HFF-Myc (cell line): ENCODE data around the gene PREX1.

ENCODE experiments used
- DNase-seq: peaks from one replicate; pipeline ENCODE4 v3.0.0-alpha.2; 2011; ENCODE audit warnings: low read depth; ENCODE audit errors: extremely low read depth
- H3K4me3 ChIP-seq: replicated peaks from 2 replicates; pipeline ENCODE4 v1.5.1; 2011; ENCODE audit warnings: low read depth, mild to moderate bottlenecking, control low read depth, low read length
- CTCF ChIP-seq: IDR thresholded peaks from 2 replicates; pipeline ENCODE4 v1.5.1; 2012; ENCODE audit warnings: mild to moderate bottlenecking, low read depth, low read length, control low read depth; ENCODE audit errors: missing control alignments

The PREX1 gene

DNA sequence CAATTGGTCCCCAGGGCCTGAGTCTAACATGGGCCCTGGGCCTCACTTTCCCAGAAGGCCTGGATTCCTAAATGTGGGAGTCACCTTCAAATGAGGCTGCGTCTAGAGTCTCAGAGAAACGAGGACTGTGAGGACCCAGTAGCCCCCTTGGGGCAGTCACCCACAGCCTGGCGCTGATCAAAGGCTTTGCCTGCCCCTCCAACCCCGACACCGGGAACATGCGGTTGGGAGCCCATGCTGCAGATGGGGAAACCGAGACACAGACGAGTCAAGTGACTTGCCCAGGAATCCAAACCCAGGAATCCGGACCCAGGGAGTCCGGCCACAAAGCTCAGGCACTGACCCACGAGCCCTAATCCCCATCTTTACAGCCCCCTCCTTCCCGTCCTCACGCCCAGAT, 209.7 kb downstream of the PREX1 start:
- DNase-seq: no peak
- no peak for TF ChIP-seq CTCF
- no peak overlapping the region for H3K4me3 ChIP-seq

DNA sequence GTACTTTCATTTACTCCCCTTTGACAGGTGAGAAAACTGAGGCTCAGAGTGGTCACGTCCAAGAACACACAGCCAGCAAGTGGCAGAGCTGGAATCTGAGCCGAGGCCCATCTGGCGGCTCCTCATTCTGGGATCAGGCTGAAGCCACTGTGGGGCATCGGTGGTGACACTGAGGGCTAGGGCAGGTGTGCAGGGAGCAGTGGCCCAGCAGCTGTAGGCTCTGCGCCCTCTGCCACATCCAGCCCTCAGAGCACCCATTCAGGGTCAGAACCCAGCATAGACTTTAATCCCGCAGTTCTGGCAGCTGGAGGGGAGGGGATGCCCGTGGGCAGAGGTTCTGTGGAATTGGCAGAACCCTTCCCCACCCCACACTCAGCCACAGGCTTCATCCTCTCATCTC, 210.3 kb downstream of the PREX1 start:
- no peak for TF ChIP-seq CTCF
- no peak overlapping the region for H3K4me3 ChIP-seq
- DNase-seq: no peak

DNA sequence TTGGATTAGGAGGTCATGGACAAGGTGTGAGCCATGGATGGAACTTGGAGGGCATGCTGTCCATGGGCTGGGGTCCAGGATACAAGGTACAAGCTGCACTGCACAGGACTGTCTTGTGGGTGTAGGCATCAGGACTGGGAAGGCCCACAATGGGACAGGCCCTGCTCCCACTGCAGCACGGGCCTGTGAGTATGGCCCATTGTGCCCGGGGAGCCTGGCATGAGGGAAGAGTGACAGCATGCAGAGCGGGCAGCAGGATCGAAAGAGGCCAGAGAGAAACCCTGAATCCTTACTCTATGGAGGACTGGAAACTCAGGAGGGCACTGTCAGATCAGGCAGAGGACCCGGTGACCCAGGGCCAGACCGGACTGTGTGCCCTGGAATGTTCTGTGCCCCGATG, 211.3 kb downstream of the PREX1 start:
- DNase-seq: no peak
- TF ChIP-seq CTCF: no peak
- H3K4me3 ChIP-seq: no peak overlapping the region

DNA sequence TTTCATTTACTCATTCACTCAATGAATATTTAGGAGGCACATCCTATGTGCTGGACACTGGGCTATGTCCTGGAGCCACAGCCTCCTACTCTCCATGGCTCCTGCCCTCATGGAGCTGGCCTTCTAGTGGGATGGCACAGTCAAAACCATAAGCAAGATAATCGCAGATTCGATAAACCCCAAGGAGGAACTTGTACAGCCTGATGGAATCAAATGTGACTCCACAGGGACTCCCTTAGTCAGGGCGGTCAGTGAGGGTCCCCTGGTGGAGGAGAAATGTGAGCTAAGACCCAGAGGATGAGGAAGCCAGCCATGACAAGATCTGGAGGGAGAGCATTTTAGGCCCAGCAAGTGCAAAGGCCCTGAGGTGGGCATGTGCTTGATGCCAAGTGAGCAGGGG, 211.9 kb downstream of the PREX1 start:
- no peak for TF ChIP-seq CTCF
- no peak for DNase-seq
- H3K4me3 ChIP-seq: no peak overlapping the region

DNA sequence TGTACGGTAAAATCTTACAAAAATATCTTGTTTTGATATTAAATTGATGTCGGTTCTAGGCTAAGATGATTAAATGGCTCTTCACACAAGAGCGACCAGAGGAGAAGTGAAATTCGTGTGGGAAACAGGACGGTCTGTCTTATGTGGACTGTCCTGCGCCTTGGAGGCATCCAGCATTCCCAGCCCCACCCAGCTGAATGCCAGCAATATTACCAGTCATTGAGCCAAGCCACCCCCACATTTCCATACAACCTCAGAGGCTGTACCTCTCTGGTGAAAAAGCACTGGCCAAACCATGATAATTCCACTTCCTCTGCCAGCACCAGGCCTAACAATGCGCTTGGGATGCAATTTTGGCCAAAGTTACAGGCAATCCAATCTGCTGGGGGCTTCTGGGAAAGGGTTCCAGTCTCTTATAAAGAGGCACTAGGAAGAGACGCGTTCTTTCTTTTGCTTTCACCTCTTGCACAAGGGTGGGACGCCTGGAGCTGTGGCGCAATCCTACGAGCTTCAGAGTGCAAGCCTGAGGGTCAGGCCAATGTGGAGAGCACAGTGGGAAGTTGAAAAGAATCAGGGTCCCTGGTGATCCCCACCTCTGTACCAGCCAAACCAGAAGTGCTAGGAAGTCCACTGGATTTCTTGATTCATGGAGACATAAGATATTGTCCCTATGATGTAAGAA, 213.1 kb downstream of the PREX1 start:
- TF ChIP-seq CTCF: no peak
- H3K4me3 ChIP-seq: no peak overlapping the region
- DNase-seq: no peak

DNA sequence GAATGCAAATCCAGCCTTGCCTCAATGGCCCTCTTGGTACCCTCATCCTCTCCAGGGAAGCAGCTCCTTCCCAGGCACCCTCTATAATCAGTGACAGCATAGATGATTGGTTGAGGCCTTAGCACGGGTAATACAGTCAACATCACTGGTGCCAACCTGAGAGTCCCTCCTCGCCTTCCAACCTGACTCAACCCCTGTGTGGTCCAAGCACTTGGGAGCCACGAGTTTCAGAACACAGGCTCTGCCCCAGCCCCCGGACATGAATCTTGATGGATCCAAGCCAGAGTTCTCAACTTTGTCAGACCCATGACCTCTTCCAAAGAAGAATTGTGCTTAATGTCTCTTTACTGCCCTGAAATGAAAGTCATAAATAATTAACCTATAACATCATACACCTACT, 213.9 kb downstream of the PREX1 start:
- no peak for DNase-seq
- no peak overlapping the region for H3K4me3 ChIP-seq
- no peak for TF ChIP-seq CTCF

DNA sequence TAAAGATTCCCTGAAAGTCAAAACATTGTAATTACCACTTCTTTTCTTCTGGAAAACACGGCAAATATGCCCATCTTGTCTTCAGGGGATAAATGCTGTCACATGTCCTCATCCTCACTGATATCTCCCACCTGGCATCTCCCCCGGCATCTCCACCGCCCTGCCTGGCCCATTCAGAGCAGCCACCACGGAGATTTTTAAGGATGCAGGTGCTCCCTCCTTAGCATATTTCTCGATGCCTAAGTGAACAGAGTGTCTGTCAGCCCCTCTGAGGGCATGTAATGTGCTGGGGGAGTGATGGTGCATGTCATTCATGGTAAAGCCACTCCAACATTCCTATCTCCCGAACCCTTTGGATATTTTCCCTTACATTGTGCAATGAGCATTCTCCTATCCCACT, 215.5 kb downstream of the PREX1 start:
- TF ChIP-seq CTCF: no peak
- no peak for DNase-seq
- no peak overlapping the region for H3K4me3 ChIP-seq
